Measurements from ENCODE around the gene REV3L.

REV3L gene

DNA sequence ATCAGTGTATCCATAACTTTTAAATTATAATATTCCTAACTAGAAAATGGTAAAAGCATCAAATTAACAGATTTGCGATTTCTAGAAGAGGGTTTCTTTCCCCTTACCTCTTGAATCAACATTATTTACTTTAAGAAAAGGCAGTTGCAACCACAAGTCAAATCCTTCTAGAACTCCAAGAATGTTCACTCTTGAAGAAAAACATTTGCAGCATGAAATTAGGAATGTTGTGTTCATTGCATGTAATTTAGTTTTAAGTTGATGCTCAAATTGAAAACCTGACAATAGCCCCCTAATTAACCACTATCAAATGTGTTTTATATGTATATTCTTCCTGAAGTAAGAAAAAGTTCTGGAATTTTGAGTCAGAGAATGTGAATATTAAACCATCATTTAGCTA, 2.3 kb upstream of the REV3L start:
- no peaks in the 10 kb centered on the region for H3K27me3 ChIP-seq (replicated peaks; ENCODE audit: insufficient read depth, low read length)
- H3K9ac ChIP-seq (ENCODE audit: low read length), result no peak overlapping the region
- peaks cover 27% of the 10 kb centered on the region for H3F3A ChIP-seq (ENCODE audit: insufficient read depth, low read length)
- peak overlapping the region; percentile 52 for H3K4me2 ChIP-seq (ENCODE audit: low read depth, low read length)
- no peaks in the 10 kb centered on the region; the same call in 1 of the 2 replicates for H3K36me3 ChIP-seq (replicated peaks; ENCODE audit: insufficient read depth, low read length)
- H3K4me3 ChIP-seq (ENCODE audit: low read length), result no peak overlapping the region
- no peak for DNase-seq
- peaks cover 60% of the 10 kb centered on the region for H3K79me2 ChIP-seq (ENCODE audit: low read length)
- no peaks in the 10 kb centered on the region for H3K9me2 ChIP-seq (replicated peaks; ENCODE audit: insufficient read depth, low read length)
- no peak for TF ChIP-seq EZH2 (optimal IDR thresholded peaks at IDR 0.05; ENCODE audit: low read depth, low read length)
- TF ChIP-seq EZH2phosphoT487 (IDR thresholded peaks at IDR 0.05; ENCODE audit: low read length), result no peak
- TF ChIP-seq, protein P1, sequence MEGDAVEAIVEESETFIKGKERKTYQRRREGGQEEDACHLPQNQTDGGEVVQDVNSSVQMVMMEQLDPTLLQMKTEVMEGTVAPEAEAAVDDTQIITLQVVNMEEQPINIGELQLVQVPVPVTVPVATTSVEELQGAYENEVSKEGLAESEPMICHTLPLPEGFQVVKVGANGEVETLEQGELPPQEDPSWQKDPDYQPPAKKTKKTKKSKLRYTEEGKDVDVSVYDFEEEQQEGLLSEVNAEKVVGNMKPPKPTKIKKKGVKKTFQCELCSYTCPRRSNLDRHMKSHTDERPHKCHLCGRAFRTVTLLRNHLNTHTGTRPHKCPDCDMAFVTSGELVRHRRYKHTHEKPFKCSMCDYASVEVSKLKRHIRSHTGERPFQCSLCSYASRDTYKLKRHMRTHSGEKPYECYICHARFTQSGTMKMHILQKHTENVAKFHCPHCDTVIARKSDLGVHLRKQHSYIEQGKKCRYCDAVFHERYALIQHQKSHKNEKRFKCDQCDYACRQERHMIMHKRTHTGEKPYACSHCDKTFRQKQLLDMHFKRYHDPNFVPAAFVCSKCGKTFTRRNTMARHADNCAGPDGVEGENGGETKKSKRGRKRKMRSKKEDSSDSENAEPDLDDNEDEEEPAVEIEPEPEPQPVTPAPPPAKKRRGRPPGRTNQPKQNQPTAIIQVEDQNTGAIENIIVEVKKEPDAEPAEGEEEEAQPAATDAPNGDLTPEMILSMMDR (IDR thresholded peaks at IDR 0.05; ENCODE audit: low read length), result no peak
- no peak overlapping the region for H3K27ac ChIP-seq (ENCODE audit: low read length)
- H3K4me1 ChIP-seq (ENCODE audit: low read length), result peaks cover 24% of the 10 kb centered on the region
- no peaks in the 10 kb centered on the region for H3K9me3 ChIP-seq (replicated peaks; ENCODE audit: insufficient read depth, low read length)
- no peak overlapping the region for H2AFZ ChIP-seq (ENCODE audit: low read length)
- H4K20me1 ChIP-seq (ENCODE audit: insufficient read depth, low read length), result no peaks in the 10 kb centered on the region; the same call in 1 of the 2 replicates

DNA sequence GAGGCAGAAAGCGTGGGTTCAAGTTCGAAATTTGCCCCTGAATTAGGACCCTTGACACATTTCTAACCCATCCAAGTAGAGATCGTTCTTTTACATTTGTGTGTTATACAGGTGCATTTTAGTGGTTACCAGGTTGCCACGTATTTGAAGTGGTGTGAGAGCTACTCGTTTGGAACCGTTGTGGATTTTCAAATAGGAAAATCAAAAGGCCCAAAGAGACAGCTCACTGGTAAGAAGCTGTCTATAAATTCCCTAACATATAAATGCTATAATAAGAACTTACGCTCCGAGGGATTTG, 1.6 kb upstream of the REV3L start:
- Histone ChIP-seq H3K36me3 (replicated peaks; ENCODE audit: insufficient read depth, low read length) (no peaks in the 10 kb centered on the region; the same call in 1 of the 2 replicates), H3K9ac (ENCODE audit: low read length) (peak overlapping the region; percentile 98), H3K4me3 (ENCODE audit: low read length) (peak overlapping the region; percentile 94), H3K4me2 (ENCODE audit: low read depth, low read length) (peak overlapping the region; percentile 52), H3K27ac (ENCODE audit: low read length) (peak overlapping the region; percentile 98), H3K79me2 (ENCODE audit: low read length) (peaks cover 68% of the 10 kb centered on the region), H2AFZ (ENCODE audit: low read length) (peak overlapping the region; percentile 87), H3K27me3 (replicated peaks; ENCODE audit: insufficient read depth, low read length) (no peaks in the 10 kb centered on the region), H3F3A (ENCODE audit: insufficient read depth, low read length) (peaks cover 27% of the 10 kb centered on the region), H4K20me1 (ENCODE audit: insufficient read depth, low read length) (no peaks in the 10 kb centered on the region; the same call in 1 of the 2 replicates), H3K4me1 (ENCODE audit: low read length) (peaks cover 24% of the 10 kb centered on the region), H3K9me2 (replicated peaks; ENCODE audit: insufficient read depth, low read length) (no peaks in the 10 kb centered on the region), H3K9me3 (replicated peaks; ENCODE audit: insufficient read depth, low read length) (no peaks in the 10 kb centered on the region)
- peak; percentile 11 for DNase-seq
- TF ChIP-seq, protein P1 (IDR thresholded peaks at IDR 0.05; ENCODE audit: low read length), result no peak

DNA sequence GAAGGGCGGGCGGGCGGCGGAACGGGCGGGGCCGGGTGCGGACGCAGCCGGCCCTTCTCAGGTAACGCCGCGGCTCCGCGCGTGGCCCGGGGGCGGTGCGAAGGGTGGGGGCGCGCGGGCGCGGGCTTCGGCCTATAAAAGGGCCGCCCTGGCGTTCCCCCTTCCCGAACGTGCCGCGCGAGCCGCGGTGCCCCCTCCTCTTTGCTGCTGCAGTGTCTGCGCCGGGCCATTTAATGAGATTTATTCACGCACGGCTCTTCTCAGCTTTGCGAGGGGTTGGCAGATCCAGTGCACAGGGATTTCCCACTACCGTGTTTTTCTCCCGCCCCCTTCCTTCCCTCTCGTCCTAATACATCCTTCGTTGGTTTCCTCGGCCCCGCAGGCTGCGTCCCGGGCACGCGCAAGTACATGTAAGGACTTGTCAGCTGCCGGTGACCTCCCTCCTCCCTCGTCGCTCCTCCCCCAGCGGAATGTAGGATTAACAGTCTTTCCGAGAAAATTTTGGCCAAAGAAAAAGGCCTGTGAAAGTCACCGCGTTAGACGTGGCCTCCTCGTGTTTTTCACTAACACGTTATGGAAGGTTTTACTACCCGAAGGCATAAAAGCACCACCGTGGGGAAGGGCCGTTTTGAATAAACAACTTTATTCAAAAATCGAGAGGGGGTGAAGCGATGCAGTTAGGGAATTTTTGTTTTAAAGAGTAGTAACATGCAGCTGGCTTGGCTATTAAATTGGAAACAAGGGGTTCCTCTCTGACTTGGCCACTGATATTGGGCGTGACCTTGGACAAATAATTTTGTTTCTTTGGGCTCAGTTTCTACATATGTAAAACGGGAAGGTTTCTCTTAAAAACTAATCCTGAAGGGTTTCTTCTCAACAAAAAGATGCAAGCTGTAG, 966 bp upstream of the REV3L start:
- H3K9ac ChIP-seq (ENCODE audit: low read length), result peak overlapping the region; percentile 98
- H3F3A ChIP-seq (ENCODE audit: insufficient read depth, low read length), result peaks cover 27% of the 10 kb centered on the region
- no peaks in the 10 kb centered on the region for H3K9me3 ChIP-seq (replicated peaks; ENCODE audit: insufficient read depth, low read length)
- H3K79me2 ChIP-seq (ENCODE audit: low read length), result peaks cover 74% of the 10 kb centered on the region
- peak overlapping the region; percentile 87 for H2AFZ ChIP-seq (ENCODE audit: low read length)
- H3K36me3 ChIP-seq (replicated peaks; ENCODE audit: insufficient read depth, low read length), result no peaks in the 10 kb centered on the region; the same call in 1 of the 2 replicates
- peak; percentile 88 for DNase-seq
- H3K4me3 ChIP-seq (ENCODE audit: low read length), result peak overlapping the region; percentile 94
- TF ChIP-seq EZH2 (optimal IDR thresholded peaks at IDR 0.05; ENCODE audit: low read depth, low read length), result no peak
- no peak for TF ChIP-seq EZH2phosphoT487 (IDR thresholded peaks at IDR 0.05; ENCODE audit: low read length)
- TF ChIP-seq, protein P1 (IDR thresholded peaks at IDR 0.05; ENCODE audit: low read length), result no peak
- no peaks in the 10 kb centered on the region for H3K27me3 ChIP-seq (replicated peaks; ENCODE audit: insufficient read depth, low read length)
- H3K9me2 ChIP-seq (replicated peaks; ENCODE audit: insufficient read depth, low read length), result no peaks in the 10 kb centered on the region
- H4K20me1 ChIP-seq (ENCODE audit: insufficient read depth, low read length), result peaks cover 2% of the 10 kb centered on the region; the same call in 1 of the 2 replicates
- peaks cover 25% of the 10 kb centered on the region for H3K4me1 ChIP-seq (ENCODE audit: low read length)
- H3K4me2 ChIP-seq (ENCODE audit: low read depth, low read length), result peak overlapping the region; percentile 52
- peak overlapping the region; percentile 98 for H3K27ac ChIP-seq (ENCODE audit: low read length)

Data from MM.1S (cell line).